K562 (cell line): ENCODE results near the gene EN2. TPM values are rescaled to one million over a fixed set of nuclear protein-coding genes. Genes with fewer than 3 reads are reported as not detected.

ENCODE experiments used
- ATAC-seq: fragments of 200-7000 bp; cut with Tn5 transposase; 3 replicates; pipeline ENCODE4 v1.9.1; 2020; ENCODE audit warnings: moderate library complexity
- BruUV-seq: library from RNA; stranded (reverse); fragments of 400-500 nt; replicated peaks from 2 replicates; lab custom pipeline; 2021; lab: Mats Ljungman, UMichigan
- CTCF ChIA-PET: fragments of 300-600 bp; formaldehyde crosslinking; extraction: SDS; loops from one replicate; lab custom pipeline; 2021; ENCODE audit warnings: low intra/inter-chr PET ratio; lab: Yijun Ruan, JAX
- POLR2A ChIA-PET: fragments of 300-600, 350-650 bp; sonication (Branson Sonifier 250); formaldehyde crosslinking; extraction: SDS; loops from one replicate; lab custom pipeline; 2021; ENCODE audit warnings: antibody characterized with exemption, inconsistent platforms; lab: Yijun Ruan, JAX
- DNase-seq, 4 experiments: peaks; one replicate each; pipeline versions ENCODE4 v3.0.0 to v3.0.0-alpha.2; 2011 to 2018; ENCODE audit warnings: low spot score in 3 of 4, mixed read lengths in 3 of 4; ENCODE audit errors: extremely low read depth in 1 of 4
- FAIRE-seq: peaks from 2 replicates; lab custom pipeline; 2011; peaks lifted over from hg19 to GRCh38; lab: Jason Lieb, UNC
- H2AFZ ChIP-seq: 2 replicates; pipeline ENCODE4 v1.6.0; 2011; ENCODE audit warnings: low read depth, low read length, control low read depth, inconsistent platforms
- H3K27ac ChIP-seq: fragments of 200-600 bp; 3 replicates; pipeline ENCODE4 v1.8.0; 2011; ENCODE audit warnings: low read depth, mild to moderate bottlenecking, control low read depth, inconsistent platforms, low read length, moderate library complexity, mixed read lengths; ENCODE audit errors: extremely low read depth
- H3K27me3 ChIP-seq, 2 experiments: fragments of 300-600 bp in 1 of 2; 2 replicates in 1 of 2; 3 replicates in 1 of 2; pipeline versions ENCODE4 v1.6.0 to v1.8.0; 2011; ENCODE audit warnings: inconsistent platforms in 2 of 2, low read length in 2 of 2, mild to moderate bottlenecking in 1 of 2, mixed read lengths in 1 of 2, moderate library complexity in 1 of 2; ENCODE audit not compliant: control insufficient read depth in 2 of 2, insufficient read depth in 2 of 2
- H3K36me3 ChIP-seq: fragments of 300-600 bp; 3 replicates; pipeline ENCODE4 v1.8.0; 2011; ENCODE audit warnings: mild to moderate bottlenecking, low read length, inconsistent platforms; ENCODE audit not compliant: control insufficient read depth, insufficient read depth
- H3K4me1 ChIP-seq, 2 experiments: fragments of 200-600 bp in 1 of 2; replicated peaks in 1 of 2; 2 replicates in 1 of 2; 3 replicates in 1 of 2; pipeline versions ENCODE4 v1.5.1 to v1.8.0; 2011; ENCODE audit warnings: inconsistent platforms in 2 of 2, low read length in 2 of 2, mild to moderate bottlenecking in 1 of 2, mixed read lengths in 1 of 2, moderate library complexity in 1 of 2; ENCODE audit not compliant: control insufficient read depth in 2 of 2, insufficient read depth in 2 of 2
- H3K4me2 ChIP-seq: 2 replicates; pipeline ENCODE4 v1.6.1; 2011; ENCODE audit warnings: low read length, control low read depth, inconsistent platforms, mixed read lengths; ENCODE audit not compliant: insufficient read depth
- H3K4me3 ChIP-seq: fragments of 200-600 bp; sonication (generic), shearing (Covaris generic); 2 replicates; pipeline ENCODE4 v1.5.1; 2016; ENCODE audit warnings: control low read depth, inconsistent platforms
- H3K79me2 ChIP-seq: fragments of 200-600 bp; 3 replicates; pipeline ENCODE4 v1.8.0; 2011; ENCODE audit warnings: low read length, inconsistent platforms; ENCODE audit not compliant: control insufficient read depth, insufficient read depth
- H3K9ac ChIP-seq, 2 experiments: 2 replicates each; pipeline versions ENCODE4 v1.6.0 to v1.6.1; 2011; ENCODE audit warnings: low read depth in 2 of 2, low read length in 2 of 2, control low read depth in 1 of 2, inconsistent platforms in 1 of 2, mild to moderate bottlenecking in 1 of 2, mixed read lengths in 1 of 2; ENCODE audit not compliant: insufficient read depth in 1 of 2
- H3K9me1 ChIP-seq: one replicate; pipeline ENCODE4 v1.6.0; 2011; ENCODE audit warnings: inconsistent platforms, mild to moderate bottlenecking, low read length, moderate library complexity; ENCODE audit not compliant: control insufficient read depth, insufficient read depth
- H3K9me3 ChIP-seq: replicated peaks from 2 replicates; pipeline ENCODE4 v1.5.1; 2011; ENCODE audit warnings: low read depth, low read length, inconsistent platforms; ENCODE audit not compliant: control insufficient read depth, insufficient read depth
- H4K20me1 ChIP-seq: replicated peaks from 2 replicates; pipeline ENCODE4 v1.6.1; 2011; ENCODE audit warnings: low read length, inconsistent platforms, mixed read lengths; ENCODE audit not compliant: control insufficient read depth, insufficient read depth
- CBFB ChIP-seq: sonication (generic); formaldehyde crosslinking; IDR thresholded peaks from 2 replicates; pipeline ENCODE4 v1.4.0; 2020; ENCODE audit warnings: mild to moderate bottlenecking, missing genetic modification reagents
- CREM ChIP-seq: IDR thresholded peaks from 2 replicates; pipeline ENCODE4 v1.6.1; 2014; ENCODE audit warnings: antibody characterized with exemption, low read depth
- CTCF ChIP-seq, 3 experiments: IDR thresholded peaks in 2 of 3; conservative IDR thresholded peaks in 1 of 3; 2 replicates each; pipeline ENCODE4 v1.5.1; 2011 to 2012; ENCODE audit warnings: low read length in 3 of 3, mild to moderate bottlenecking in 3 of 3, control low read depth in 2 of 3, improper control_type of control experiment in 1 of 3, inconsistent platforms in 1 of 3, low read depth in 1 of 3, mixed read lengths in 1 of 3, moderate library complexity in 1 of 3; ENCODE audit not compliant: insufficient read depth in 2 of 3
- CTCFL ChIP-seq: IDR thresholded peaks from 2 replicates; pipeline ENCODE4 v1.6.1; 2011; ENCODE audit warnings: borderline replicate concordance, low read depth, mild to moderate bottlenecking, moderate library complexity, low read length; ENCODE audit not compliant: insufficient read depth, poor library complexity, severe bottlenecking
- HSF4 ChIP-seq: fragments of 250-450 bp; sonication (Bioruptor Pico); IDR thresholded peaks from 2 replicates; pipeline ENCODE4 v2.1.2; 2022; ENCODE audit warnings: mild to moderate bottlenecking, moderate library complexity, borderline replicate concordance
- KLF16 ChIP-seq: IDR thresholded peaks from 2 replicates; pipeline ENCODE4 v1.6.1; 2016; ENCODE audit warnings: antibody characterized with exemption
- MTA2 ChIP-seq: fragments of 450-650 bp; IDR thresholded peaks from 2 replicates; pipeline ENCODE4 v1.6.1; 2016; ENCODE audit warnings: low read depth
- RAD21 ChIP-seq, 2 experiments: fragments of 250-450 bp in 1 of 2; fragments of 450-650 bp in 1 of 2; sonication (Bioruptor Pico) in 1 of 2; formaldehyde crosslinking in 1 of 2; IDR thresholded peaks in 1 of 2; conservative IDR thresholded peaks in 1 of 2; 2 replicates each; pipeline versions ENCODE4 v1.4.0 to v1.8.0; 2020 to 2022; ENCODE audit warnings: mild to moderate bottlenecking in 2 of 2, moderate library complexity in 1 of 2
- SMC3 ChIP-seq: conservative IDR thresholded peaks from 2 replicates; pipeline ENCODE4 v1.6.1; 2011; ENCODE audit warnings: low read depth, low read length, improper control_type of control experiment; ENCODE audit not compliant: insufficient read depth
- TFAP4 ChIP-seq: sonication (generic); formaldehyde crosslinking; IDR thresholded peaks from 2 replicates; pipeline ENCODE4 v1.8.0; 2022; ENCODE audit warnings: missing genetic modification reagents, mild to moderate bottlenecking, moderate library complexity, borderline replicate concordance
- USF1 ChIP-seq: sonication (generic); formaldehyde crosslinking; IDR thresholded peaks from 2 replicates; pipeline ENCODE4 v1.9.0; 2022; ENCODE audit warnings: mild to moderate bottlenecking, missing genetic modification reagents
- ZNF436 ChIP-seq: fragments of 250-450, 450-650 bp; sonication (Bioruptor Pico); formaldehyde crosslinking; IDR thresholded peaks from 2 replicates; pipeline ENCODE4 v1.7.0; 2020; ENCODE audit warnings: mild to moderate bottlenecking
- WGBS: fragments of 100-300 bp; shearing (Covaris generic); methylation state at CpG from one replicate; pipeline ENCODE4 v1.1.6; 2016; ENCODE audit warnings: low coverage, mixed read lengths; ENCODE audit not compliant: insufficient coverage; ENCODE audit errors: missing lambda C conversion rate; 5-methylcytosine and 5-hydroxymethylcytosine counted together
- in situ Hi-C: fragments of 300-500 bp; cut with MboI; formaldehyde crosslinking; loops from 4 replicates; pipeline ENCODE4 v1.15.0; 2018; ENCODE audit warnings: inconsistent platforms, mixed read lengths
- intact Hi-C: fragments of 100-400 bp; cut with micrococcal nuclease; formaldehyde crosslinking; loops from 2 replicates; pipeline ENCODE4 v1.14.2; 2022
- polyA plus RNA-seq, 8 experiments: library from polyadenylated mRNA; depleted of rRNA in 4 of 8; stranded (reverse) in 5 of 8; unstranded in 3 of 8; fragments of >200 nt; fragmentation: Nextera tagmentation in 2 of 8; fragmentation: Illumina TruSeq in 1 of 8; extraction: Ambion mirVana in 2 of 8; extraction: Trizol in 1 of 8; gene quantifications; 2 replicates each; pipeline versions ENCODE4 v1.2.1 to v1.2.3, GENCODE V29; 2011 to 2014; ENCODE audit warnings: inconsistent platforms in 1 of 8, missing spikeins in 1 of 8
- total RNA-seq, 7 experiments: library from RNA; depleted of rRNA in 6 of 7; stranded (reverse); fragments of >200 nt in 6 of 7; fragmentation: Illumina TruSeq in 2 of 7; extraction: Trizol in 2 of 7; gene quantifications; 2 replicates each; pipeline versions ENCODE4 v1.2.1 to v1.2.3, GENCODE V29; 2011 to 2021; ENCODE audit warnings: low replicate concordance in 1 of 7

Gene EN2
- total and polyA plus RNA-seq, 9 of the 15 experiments (the other 6 are each of a cell fraction or from before 2014, with no cell fraction given): 0.04 TPM; not detected in 7

GRCh38 chr7:155412416-155413253, 45.3 kb upstream of the EN2 start:
- Histone ChIP-seq H3K4me2 (no peak overlapping the region), H3K27ac (no peak overlapping the region), H3K36me3 (no peaks in the 10 kb centered on the region), H2AFZ (no peak overlapping the region), H3K4me3 (no peak overlapping the region), H3K9ac (no peak overlapping the region), H4K20me1 (0 out of 2 replicates have a peak, but pooled peaks cover 10% of the 10 kb centered on the region), H3K27me3 (peaks cover 31 to 72% of the 10 kb centered on the region in 2 experiments), H3K9me1 (peaks cover 2% of the 10 kb centered on the region), H3K4me1 (peaks cover 0 to 21% of the 10 kb centered on the region in 2 experiments; a peak in 2 of 5 replicates), H3K9me3 (no peaks in the 10 kb centered on the region), H3K79me2 (no peaks in the 10 kb centered on the region)
- BruUV-seq: no TSS peak
- 8% methylated on average over 25 of the region's 25 CpGs for WGBS
- ChIA-PET CTCF (interaction anchor here (0.6 to 1.5 kb wide), 2 partner anchors 326 to 1154 kb away, joined by 3 to 4 read pairs; no protein-coding TSS in a partner anchor), POLR2A (no interaction called here)
- intact Hi-C loops: no loop called here
- FAIRE-seq (peak; percentile 89), ATAC-seq (peak; percentile 92), DNase-seq (peak; percentile 69 to 81 (median 80))
- in situ Hi-C loops: no loop called here
- peak; percentile 76 for TF ChIP-seq CTCFL
- TF ChIP-seq CBFB (CRISPR knock-in tag): peak; percentile 17; the same call in 1 of the 2 replicates
- TF ChIP-seq CREM: peak; percentile 3; the same call in 1 of the 2 replicates
- 0 out of 2 replicates have a peak, but pooled peaks have one; percentile 3 for TF ChIP-seq USF1 (CRISPR knock-in tag)
- TF ChIP-seq HSF4 (CRISPR knock-in tag): no peak
- TF ChIP-seq ZNF436 (CRISPR knock-in tag): no peak
- peak; percentile 44; the same call in 1 of the 2 replicates for TF ChIP-seq SMC3
- peak in 1 of 2 experiments; percentile 45; a peak in 2 of 4 replicates for TF ChIP-seq RAD21 (CRISPR knock-in tag; conservative IDR thresholded peaks at IDR 0.05 in 1 of 2, IDR thresholded peaks at IDR 0.05 in 1 of 2)
- TF ChIP-seq TFAP4 (CRISPR knock-in tag): no peak
- no peak for TF ChIP-seq MTA2
- TF ChIP-seq CTCF (IDR thresholded peaks at IDR 0.05 in 2 of 3, conservative IDR thresholded peaks at IDR 0.05 in 1 of 3; ENCODE audit: insufficient read depth in 2 of 3, low read depth in 1 of 3, low read length in 3 of 3): peak; percentile 81 to 95 (median 90)
- TF ChIP-seq KLF16: 0 out of 2 replicates have a peak, but pooled peaks have one; percentile 27
